HCT116 (cell line): ENCODE measurements around the gene STARD3NL. TPM values are rescaled to one million over a fixed set of nuclear protein-coding genes. Genes with fewer than 3 reads are reported as not detected.

ENCODE experiments used
- ATAC-seq: fragments of 200-7000 bp; cut with Tn5 transposase; 2 replicates; pipeline ENCODE4 v1.9.1; 2020; ENCODE audit warnings: mild to moderate bottlenecking, moderate library complexity
- BruUV-seq: library from RNA; stranded (reverse); fragments of 400-500 nt; replicated peaks from 2 replicates; lab custom pipeline; 2021; lab: Mats Ljungman, UMichigan
- CTCF ChIA-PET: fragments of 300-600 bp; sonication (Branson Sonifier 250); formaldehyde crosslinking; loops from one replicate; lab custom pipeline; 2021; ENCODE audit warnings: antibody characterized with exemption; lab: Charles Lee
- POLR2A ChIA-PET: fragments of 300-600, 350-600 bp; sonication (Branson Sonifier 250); formaldehyde crosslinking; loops from one replicate; lab custom pipeline; 2021; ENCODE audit warnings: antibody characterized with exemption; lab: Charles Lee
- RAD21 ChIA-PET, 2 experiments: fragments of 300-600 bp; sonication (Branson Sonifier 250); formaldehyde crosslinking; loops; one replicate each; lab custom pipeline; 2023; ENCODE audit warnings: low total read pairs in 2 of 2; ENCODE audit not compliant: uncharacterized antibody in 2 of 2, unreplicated experiment in 2 of 2, low non-redundant PET in 1 of 2; lab: Charles Lee
- DNase-seq: peaks from one replicate; pipeline ENCODE4 v3.0.0-alpha.2; 2010; ENCODE audit warnings: low read depth, low spot score
- H2AFZ ChIP-seq: fragments of 200-600 bp; shearing (Covaris generic), sonication (generic); 2 replicates; pipeline ENCODE4 v1.6.1; 2017; ENCODE audit warnings: low read depth, mixed run types, mixed read lengths, antibody characterized with exemption, low read length; ENCODE audit not compliant: poor library complexity, severe bottlenecking
- H3K27ac ChIP-seq: 2 replicates; pipeline ENCODE4 v1.5.1; 2012; ENCODE audit warnings: low read depth, low read length
- H3K27me3 ChIP-seq: fragments of 200-600 bp; sonication (generic); 2 replicates; pipeline ENCODE4 v1.6.1; 2016; ENCODE audit warnings: mixed run types, low read length, mixed read lengths; ENCODE audit not compliant: insufficient read depth
- H3K36me3 ChIP-seq, 2 experiments: fragments of 200-500 bp in 1 of 2; fragments of 200-600 bp in 1 of 2; sonication (Bioruptor generic) in 1 of 2; sonication (generic) in 1 of 2; 2 replicates each; pipeline versions ENCODE4 v1.5.1 to v1.6.1; 2014 to 2016; ENCODE audit warnings: low read length in 2 of 2, inconsistent platforms in 1 of 2, mixed read lengths in 1 of 2, mixed run types in 1 of 2; ENCODE audit not compliant: insufficient read depth in 2 of 2, control insufficient read depth in 1 of 2
- H3K4me1 ChIP-seq, 2 experiments: fragments of 200-600 bp in 1 of 2; sonication (generic) in 1 of 2; 2 replicates each; pipeline versions ENCODE4 v1.5.1 to v1.6.1; 2012 to 2017; ENCODE audit warnings: low read length in 2 of 2, inconsistent platforms in 1 of 2, mild to moderate bottlenecking in 1 of 2, mixed read lengths in 1 of 2, mixed run types in 1 of 2, moderate library complexity in 1 of 2; ENCODE audit not compliant: insufficient read depth in 2 of 2, control insufficient read depth in 1 of 2
- H3K4me2 ChIP-seq: fragments of 200-600 bp; sonication (generic); 2 replicates; pipeline ENCODE4 v1.6.1; 2017; ENCODE audit warnings: mixed run types, low read length, mixed read lengths
- H3K4me3 ChIP-seq, 2 experiments: fragments of 200-600 bp in 1 of 2; sonication (generic) in 1 of 2; replicated peaks in 1 of 2; 2 replicates each; pipeline ENCODE4 v1.5.1; 2011 to 2016; ENCODE audit warnings: low read length in 2 of 2, control low read depth in 1 of 2, low read depth in 1 of 2, mild to moderate bottlenecking in 1 of 2, mixed read lengths in 1 of 2, mixed run types in 1 of 2
- H3K79me2 ChIP-seq: fragments of 200-600 bp; sonication (generic); 2 replicates; pipeline ENCODE4 v1.6.1; 2017; ENCODE audit warnings: mild to moderate bottlenecking, mixed run types, low read length, moderate library complexity, mixed read lengths; ENCODE audit not compliant: insufficient read depth
- H3K9ac ChIP-seq: fragments of 200-600 bp; sonication (generic); 2 replicates; pipeline ENCODE4 v1.6.1; 2016; ENCODE audit warnings: low read length, mixed read lengths
- H3K9me2 ChIP-seq: fragments of 200-600 bp; sonication (generic), shearing (Covaris generic); 2 replicates; pipeline ENCODE4 v1.6.1; 2017; ENCODE audit warnings: mixed run types, mild to moderate bottlenecking, moderate library complexity; ENCODE audit not compliant: insufficient read depth
- H3K9me3 ChIP-seq, 2 experiments: fragments of 200-500 bp in 1 of 2; fragments of 200-600 bp in 1 of 2; sonication (Bioruptor generic) in 1 of 2; sonication (generic) in 1 of 2; 2 replicates each; pipeline ENCODE4 v1.6.1; 2014 to 2017; ENCODE audit warnings: low read length in 2 of 2, mixed read lengths in 2 of 2, inconsistent platforms in 1 of 2, low read depth in 1 of 2, mild to moderate bottlenecking in 1 of 2, mixed run types in 1 of 2, moderate library complexity in 1 of 2; ENCODE audit not compliant: control insufficient read depth in 1 of 2, insufficient read depth in 1 of 2
- H4K20me1 ChIP-seq: fragments of 200-600 bp; sonication (generic), shearing (Covaris generic); 2 replicates; pipeline ENCODE4 v1.6.1; 2017; ENCODE audit warnings: mixed run types, mild to moderate bottlenecking, moderate library complexity; ENCODE audit not compliant: insufficient read depth
- CBX3 ChIP-seq: IDR thresholded peaks from 2 replicates; pipeline ENCODE4 v1.6.1; 2012; ENCODE audit warnings: low read depth
- CEBPB ChIP-seq: IDR thresholded peaks from 2 replicates; pipeline ENCODE4 v1.6.1; 2012; ENCODE audit warnings: low read depth
- EGR1 ChIP-seq: IDR thresholded peaks from 2 replicates; pipeline ENCODE4 v1.6.1; 2012; ENCODE audit warnings: low read depth
- FOSL1 ChIP-seq: IDR thresholded peaks from 2 replicates; pipeline ENCODE4 v1.6.1; 2012; ENCODE audit warnings: low read depth
- POLR2A ChIP-seq: IDR thresholded peaks from 2 replicates; pipeline ENCODE4 v1.7.0; 2011; ENCODE audit warnings: borderline replicate concordance; ENCODE audit not compliant: insufficient read depth, insufficient read length; ENCODE audit errors: extremely low read depth
- RAD21 ChIP-seq: IDR thresholded peaks from 2 replicates; pipeline ENCODE4 v1.6.1; 2012; ENCODE audit warnings: low read depth, mild to moderate bottlenecking
- SIN3A ChIP-seq: IDR thresholded peaks from 2 replicates; pipeline ENCODE4 v1.6.1; 2012; ENCODE audit warnings: low read depth
- SP1 ChIP-seq: IDR thresholded peaks from 2 replicates; pipeline ENCODE4 v1.6.1; 2012; ENCODE audit warnings: low read depth
- SRF ChIP-seq: IDR thresholded peaks from 2 replicates; pipeline ENCODE4 v1.6.1; 2012; ENCODE audit warnings: low read depth
- TCF7L2 ChIP-seq: IDR thresholded peaks from 2 replicates; pipeline ENCODE4 v1.7.0; 2011; ENCODE audit warnings: borderline replicate concordance, inconsistent platforms; ENCODE audit not compliant: insufficient read depth, insufficient read length; ENCODE audit errors: extremely low read depth
- YY1 ChIP-seq: IDR thresholded peaks from 2 replicates; pipeline ENCODE4 v1.6.1; 2011; ENCODE audit warnings: low read length, low read depth, moderate library complexity, mild to moderate bottlenecking; ENCODE audit not compliant: insufficient replicate concordance; ENCODE audit errors: extremely low read depth
- ZNF274 ChIP-seq: fragments of 200-500 bp; sonication (Bioruptor generic); IDR thresholded peaks from 2 replicates; pipeline ENCODE4 v1.6.1; 2014; ENCODE audit warnings: mild to moderate bottlenecking, low read depth, low read length, inconsistent platforms
- intact Hi-C: fragments of 100-400 bp; cut with micrococcal nuclease; formaldehyde crosslinking; loops from 2 replicates; pipeline ENCODE4 v1.10.0; 2022
- total RNA-seq: library from RNA; stranded (reverse); gene quantifications from one replicate; pipeline ENCODE4 v1.2.1, GENCODE V29; 2021; ENCODE audit not compliant: unreplicated experiment
- TF ChIP-seq, protein P1 (sequence below): IDR thresholded peaks from 2 replicates; pipeline ENCODE4 v1.6.1; 2012; ENCODE audit warnings: low read depth
- TF ChIP-seq, protein P2 (sequence below): IDR thresholded peaks from 2 replicates; pipeline ENCODE4 v1.6.1; 2011; ENCODE audit warnings: mild to moderate bottlenecking, low read length, moderate library complexity; ENCODE audit not compliant: insufficient replicate concordance; ENCODE audit errors: extremely low read depth
- TF ChIP-seq, protein P3 (sequence below): IDR thresholded peaks from 2 replicates; pipeline ENCODE4 v1.6.1; 2012
- TF ChIP-seq, protein P4 (sequence below), 3 experiments: fragments of 200-600 bp in 1 of 3; sonication (generic) in 1 of 3; IDR thresholded peaks in 2 of 3; conservative IDR thresholded peaks in 1 of 3; 2 replicates each; pipeline ENCODE4 v1.5.1; 2012 to 2017; ENCODE audit warnings: low read depth in 2 of 3, low read length in 2 of 3, antibody characterized with exemption in 1 of 3, borderline replicate concordance in 1 of 3, control low read depth in 1 of 3, mild to moderate bottlenecking in 1 of 3, mixed read lengths in 1 of 3, mixed run types in 1 of 3, moderate library complexity in 1 of 3; ENCODE audit not compliant: insufficient read depth in 1 of 3

Gene STARD3NL
- total RNA-seq, 1 experiment from 2014 or later: 32.0 TPM

DNA sequence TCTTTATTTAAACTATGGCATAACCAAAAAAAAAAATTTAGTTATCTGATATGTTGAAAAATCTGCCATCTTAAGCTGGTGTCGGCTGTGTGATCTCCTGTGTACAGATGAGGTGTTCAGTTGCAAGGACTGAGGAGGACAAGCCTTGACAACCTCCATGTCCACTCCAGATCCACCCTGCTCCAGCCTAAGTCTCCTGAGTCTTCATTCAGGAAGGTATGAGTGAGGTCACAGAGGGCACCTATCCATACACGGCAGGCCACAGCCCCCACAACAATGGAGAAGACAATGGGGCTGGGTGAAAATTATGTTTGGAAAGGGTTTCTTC is 79.3 kb downstream of the STARD3NL start:
- intact Hi-C loops: no loop called here
- no TSS peak for BruUV-seq

More for the DNA sequence above, 79.3 kb downstream of the STARD3NL start:
- Histone ChIP-seq H3K79me2 (no peaks in the 10 kb centered on the region), H3K9ac (no peak overlapping the region), H3K4me3 (no peak overlapping the region), H3K27me3 (peaks cover 21% of the 10 kb centered on the region), H3K4me2 (no peak overlapping the region), H3K27ac (no peak overlapping the region), H2AFZ (no peak overlapping the region), H3K9me3 (no peaks in the 10 kb centered on the region), H4K20me1 (no peaks in the 10 kb centered on the region), H3K9me2 (no peaks in the 10 kb centered on the region), H3K36me3 (no peaks in the 10 kb centered on the region), H3K4me1 (no peaks in the 10 kb centered on the region)
- POLR2A ChIA-PET: no interaction called here
- CTCF ChIA-PET: no interaction called here
- ATAC-seq: no peak
- RAD21 ChIA-PET: no interaction called here
- no peak for TF ChIP-seq CEBPB
- TF ChIP-seq, protein P1, sequence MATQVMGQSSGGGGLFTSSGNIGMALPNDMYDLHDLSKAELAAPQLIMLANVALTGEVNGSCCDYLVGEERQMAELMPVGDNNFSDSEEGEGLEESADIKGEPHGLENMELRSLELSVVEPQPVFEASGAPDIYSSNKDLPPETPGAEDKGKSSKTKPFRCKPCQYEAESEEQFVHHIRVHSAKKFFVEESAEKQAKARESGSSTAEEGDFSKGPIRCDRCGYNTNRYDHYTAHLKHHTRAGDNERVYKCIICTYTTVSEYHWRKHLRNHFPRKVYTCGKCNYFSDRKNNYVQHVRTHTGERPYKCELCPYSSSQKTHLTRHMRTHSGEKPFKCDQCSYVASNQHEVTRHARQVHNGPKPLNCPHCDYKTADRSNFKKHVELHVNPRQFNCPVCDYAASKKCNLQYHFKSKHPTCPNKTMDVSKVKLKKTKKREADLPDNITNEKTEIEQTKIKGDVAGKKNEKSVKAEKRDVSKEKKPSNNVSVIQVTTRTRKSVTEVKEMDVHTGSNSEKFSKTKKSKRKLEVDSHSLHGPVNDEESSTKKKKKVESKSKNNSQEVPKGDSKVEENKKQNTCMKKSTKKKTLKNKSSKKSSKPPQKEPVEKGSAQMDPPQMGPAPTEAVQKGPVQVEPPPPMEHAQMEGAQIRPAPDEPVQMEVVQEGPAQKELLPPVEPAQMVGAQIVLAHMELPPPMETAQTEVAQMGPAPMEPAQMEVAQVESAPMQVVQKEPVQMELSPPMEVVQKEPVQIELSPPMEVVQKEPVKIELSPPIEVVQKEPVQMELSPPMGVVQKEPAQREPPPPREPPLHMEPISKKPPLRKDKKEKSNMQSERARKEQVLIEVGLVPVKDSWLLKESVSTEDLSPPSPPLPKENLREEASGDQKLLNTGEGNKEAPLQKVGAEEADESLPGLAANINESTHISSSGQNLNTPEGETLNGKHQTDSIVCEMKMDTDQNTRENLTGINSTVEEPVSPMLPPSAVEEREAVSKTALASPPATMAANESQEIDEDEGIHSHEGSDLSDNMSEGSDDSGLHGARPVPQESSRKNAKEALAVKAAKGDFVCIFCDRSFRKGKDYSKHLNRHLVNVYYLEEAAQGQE: no peak
- no peak for TF ChIP-seq TCF7L2
- no peak for TF ChIP-seq EGR1
- TF ChIP-seq, protein P2, sequence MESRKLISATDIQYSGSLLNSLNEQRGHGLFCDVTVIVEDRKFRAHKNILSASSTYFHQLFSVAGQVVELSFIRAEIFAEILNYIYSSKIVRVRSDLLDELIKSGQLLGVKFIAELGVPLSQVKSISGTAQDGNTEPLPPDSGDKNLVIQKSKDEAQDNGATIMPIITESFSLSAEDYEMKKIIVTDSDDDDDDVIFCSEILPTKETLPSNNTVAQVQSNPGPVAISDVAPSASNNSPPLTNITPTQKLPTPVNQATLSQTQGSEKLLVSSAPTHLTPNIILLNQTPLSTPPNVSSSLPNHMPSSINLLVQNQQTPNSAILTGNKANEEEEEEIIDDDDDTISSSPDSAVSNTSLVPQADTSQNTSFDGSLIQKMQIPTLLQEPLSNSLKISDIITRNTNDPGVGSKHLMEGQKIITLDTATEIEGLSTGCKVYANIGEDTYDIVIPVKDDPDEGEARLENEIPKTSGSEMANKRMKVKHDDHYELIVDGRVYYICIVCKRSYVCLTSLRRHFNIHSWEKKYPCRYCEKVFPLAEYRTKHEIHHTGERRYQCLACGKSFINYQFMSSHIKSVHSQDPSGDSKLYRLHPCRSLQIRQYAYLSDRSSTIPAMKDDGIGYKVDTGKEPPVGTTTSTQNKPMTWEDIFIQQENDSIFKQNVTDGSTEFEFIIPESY: no peak
- TF ChIP-seq CBX3: no peak
- no peak for TF ChIP-seq FOSL1
- TF ChIP-seq YY1: no peak
- TF ChIP-seq SIN3A: no peak
- TF ChIP-seq POLR2A: no peak
- no peak for TF ChIP-seq SRF
- TF ChIP-seq, protein P3, sequence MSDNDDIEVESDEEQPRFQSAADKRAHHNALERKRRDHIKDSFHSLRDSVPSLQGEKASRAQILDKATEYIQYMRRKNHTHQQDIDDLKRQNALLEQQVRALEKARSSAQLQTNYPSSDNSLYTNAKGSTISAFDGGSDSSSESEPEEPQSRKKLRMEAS: no peak
- TF ChIP-seq RAD21: no peak
- TF ChIP-seq ZNF274: no peak
- no peak for TF ChIP-seq SP1
- TF ChIP-seq, protein P4, sequence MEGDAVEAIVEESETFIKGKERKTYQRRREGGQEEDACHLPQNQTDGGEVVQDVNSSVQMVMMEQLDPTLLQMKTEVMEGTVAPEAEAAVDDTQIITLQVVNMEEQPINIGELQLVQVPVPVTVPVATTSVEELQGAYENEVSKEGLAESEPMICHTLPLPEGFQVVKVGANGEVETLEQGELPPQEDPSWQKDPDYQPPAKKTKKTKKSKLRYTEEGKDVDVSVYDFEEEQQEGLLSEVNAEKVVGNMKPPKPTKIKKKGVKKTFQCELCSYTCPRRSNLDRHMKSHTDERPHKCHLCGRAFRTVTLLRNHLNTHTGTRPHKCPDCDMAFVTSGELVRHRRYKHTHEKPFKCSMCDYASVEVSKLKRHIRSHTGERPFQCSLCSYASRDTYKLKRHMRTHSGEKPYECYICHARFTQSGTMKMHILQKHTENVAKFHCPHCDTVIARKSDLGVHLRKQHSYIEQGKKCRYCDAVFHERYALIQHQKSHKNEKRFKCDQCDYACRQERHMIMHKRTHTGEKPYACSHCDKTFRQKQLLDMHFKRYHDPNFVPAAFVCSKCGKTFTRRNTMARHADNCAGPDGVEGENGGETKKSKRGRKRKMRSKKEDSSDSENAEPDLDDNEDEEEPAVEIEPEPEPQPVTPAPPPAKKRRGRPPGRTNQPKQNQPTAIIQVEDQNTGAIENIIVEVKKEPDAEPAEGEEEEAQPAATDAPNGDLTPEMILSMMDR (IDR thresholded peaks at IDR 0.05 in 2 of 3, conservative IDR thresholded peaks at IDR 0.05 in 1 of 3; ENCODE audit: borderline replicate concordance in 1 of 3, insufficient read depth in 1 of 3, low read depth in 2 of 3, low read length in 2 of 3): no peak
- no peak for DNase-seq
